ENCODE data around the gene NDUFV2.

Gene NDUFV2

GRCh38 chr18:9120796-9121195 is 18.3 kb downstream of the NDUFV2 start:
- DNase-seq: no peak

GRCh38 chr18:9123520-9123919 is 21.0 kb downstream of the NDUFV2 start:
- DNase-seq: no peak

GRCh38 chr18:9124824-9125223 is 22.3 kb downstream of the NDUFV2 start:
- no peak for DNase-seq

GRCh38 chr18:9126337-9126736 is 23.8 kb downstream of the NDUFV2 start:
- no peak for DNase-seq

GRCh38 chr18:9130195-9130594 is 27.7 kb downstream of the NDUFV2 start:
- no peak for DNase-seq

- DNase-seq: no peak
These were observed 28.3 kb downstream of the NDUFV2 start for GRCh38 chr18:9130806-9131205.

- DNase-seq: no peak
These were observed 30.1 kb downstream of the NDUFV2 start for GRCh38 chr18:9132628-9133027.

GRCh38 chr18:9133225-9133624 is 30.7 kb downstream of the NDUFV2 start:
- DNase-seq: no peak

GRCh38 chr18:9135081-9135911 is 32.8 kb downstream of the NDUFV2 start:
- no peak for DNase-seq

GRCh38 chr18:9135912-9136314 is 33.4 kb downstream of the NDUFV2 start:
- peak; percentile 69 for DNase-seq

GRCh38 chr18:9136315-9137155 is 34.0 kb downstream of the NDUFV2 start, which contains the start of gene ANKRD12:
ANKRD12 (plus strand) TSS chr18:9136781; CDS start chr18:9182433, 45,652 bp downstream.
- peak; percentile 98 for DNase-seq

- DNase-seq: peak; percentile 89
These were observed 34.9 kb downstream of the NDUFV2 start for GRCh38 chr18:9137168-9138066.

GRCh38 chr18:9139400-9140039 is 37.0 kb downstream of the NDUFV2 start:
- no peak for DNase-seq

GRCh38 chr18:9140381-9140780 is 37.9 kb downstream of the NDUFV2 start:
- no peak for DNase-seq

- DNase-seq: no peak
These were observed 38.5 kb downstream of the NDUFV2 start for GRCh38 chr18:9140984-9141383.

- no peak for DNase-seq
These were observed 43.7 kb downstream of the NDUFV2 start for GRCh38 chr18:9146224-9146623.

- DNase-seq: peak; percentile 88
These were observed 45.1 kb downstream of the NDUFV2 start for GRCh38 chr18:9147440-9148202.

GRCh38 chr18:9148203-9148552 is 45.7 kb downstream of the NDUFV2 start:
- DNase-seq: no peak

- DNase-seq: peak; percentile 52
These were observed 47.6 kb downstream of the NDUFV2 start for GRCh38 chr18:9150121-9150520.

GRCh38 chr18:9153256-9153655 is 50.8 kb downstream of the NDUFV2 start:
- DNase-seq: peak; percentile 48

GRCh38 chr18:9156604-9157249 is 54.2 kb downstream of the NDUFV2 start:
- DNase-seq: no peak

All from hematopoietic multipotent progenitor cell treated with erythropoietin and hydrocortisone succinate and interleukin-3 and kit ligand, for 4 days (in vitro differentiated cells).